GM21360 (cell line): ENCODE results near the gene LASP1NB.

ENCODE experiments used
- ATAC-seq: cut with Tn5 transposase; IDR thresholded peaks from one replicate; pipeline ENCODE4 v1.9.1; 2021; ENCODE audit warnings: mild to moderate bottlenecking, moderate library complexity; ENCODE audit not compliant: unreplicated experiment

The LASP1NB gene

GRCh38 chr17:38925263-38925995 lies at the start of gene LASP1NB:
LASP1NB (plus strand) TSS chr17:38925614.
- no peak for ATAC-seq

- ATAC-seq: no peak
These were observed 48.1 kb upstream of the LASP1NB start for GRCh38 chr17:38877130-38877851.

- no peak for ATAC-seq
These were observed 45.3 kb upstream of the LASP1NB start for GRCh38 chr17:38879878-38880665.

GRCh38 chr17:38881600-38882191 lies 43.7 kb upstream of the LASP1NB start:
- ATAC-seq: no peak

GRCh38 chr17:38882870-38883269 lies 42.5 kb upstream of the LASP1NB start:
- no peak for ATAC-seq

GRCh38 chr17:38883592-38884526 lies 41.6 kb upstream of the LASP1NB start:
- no peak for ATAC-seq

GRCh38 chr17:38885044-38885727 lies 40.2 kb upstream of the LASP1NB start:
- no peak for ATAC-seq

- ATAC-seq: no peak
These were observed 39.4 kb upstream of the LASP1NB start for GRCh38 chr17:38885728-38886642.

GRCh38 chr17:38886643-38887010 lies 38.8 kb upstream of the LASP1NB start:
- no peak for ATAC-seq

GRCh38 chr17:38888842-38889241 lies 36.6 kb upstream of the LASP1NB start:
- ATAC-seq: no peak

- no peak for ATAC-seq
These were observed 35.5 kb upstream of the LASP1NB start for GRCh38 chr17:38889745-38890409.

- ATAC-seq: no peak
These were observed 35.0 kb upstream of the LASP1NB start for GRCh38 chr17:38890410-38890746.

GRCh38 chr17:38891441-38891840 lies 34.0 kb upstream of the LASP1NB start:
- ATAC-seq: no peak

- no peak for ATAC-seq
These were observed 33.3 kb upstream of the LASP1NB start for GRCh38 chr17:38892083-38892482.

GRCh38 chr17:38892620-38893019 lies 32.8 kb upstream of the LASP1NB start:
- ATAC-seq: no peak

GRCh38 chr17:38893113-38893512 lies 32.3 kb upstream of the LASP1NB start:
- no peak for ATAC-seq

- ATAC-seq: no peak
These were observed 31.8 kb upstream of the LASP1NB start for GRCh38 chr17:38893607-38894006.

- ATAC-seq: no peak
These were observed 31.1 kb upstream of the LASP1NB start for GRCh38 chr17:38894276-38894675.
